ENCODE data around the gene GLYR1.

GRCh38 chr16:4792951-4793513 is 54.1 kb downstream of the GLYR1 start:
- TF ChIP-seq ZBTB7A (IDR thresholded peaks at IDR 0.05; ENCODE audit: low read depth), result no peak
- no peak for TF ChIP-seq RAD21 (IDR thresholded peaks at IDR 0.05; ENCODE audit: low read depth)
- no peak for TF ChIP-seq MAX (IDR thresholded peaks at IDR 0.05)
- TF ChIP-seq REST (IDR thresholded peaks at IDR 0.05; ENCODE audit: low read depth), result no peak
- TF ChIP-seq EP300 (IDR thresholded peaks at IDR 0.05; ENCODE audit: borderline replicate concordance), result no peak
- TF ChIP-seq TCF12 (IDR thresholded peaks at IDR 0.05; ENCODE audit: low read depth), result no peak
- TF ChIP-seq TAF1 (IDR thresholded peaks at IDR 0.05; ENCODE audit: low read depth), result no peak
- no peak for TF ChIP-seq USF1 (IDR thresholded peaks at IDR 0.05)
- TF ChIP-seq CEBPB (IDR thresholded peaks at IDR 0.05), result no peak
- TF ChIP-seq NFIC (IDR thresholded peaks at IDR 0.05), result no peak
- TF ChIP-seq YY1 (IDR thresholded peaks at IDR 0.05; ENCODE audit: low read depth), result no peak
- no peak for TF ChIP-seq TEAD4 (IDR thresholded peaks at IDR 0.05)
- TF ChIP-seq CREB1 (IDR thresholded peaks at IDR 0.05; ENCODE audit: low read depth), result no peak

All from Ishikawa (cell line).